Activated CD4-positive, CD25-positive, alpha-beta regulatory T cell treated with anti-CD3 and anti-CD28 coated beads, Interleukin-2, amount 50 U/mL, for 24 hours (primary cell): ENCODE data around the gene QRICH1.

Experiments
- ATAC-seq, 2 donors: fragments of 150-1000 bp; cut with Tn5 transposase; one replicate each; pipeline ENCODE4 v1.10.0; 2021; ENCODE audit warnings: mild to moderate bottlenecking in 1 of 2, moderate library complexity in 1 of 2

Gene QRICH1

DNA sequence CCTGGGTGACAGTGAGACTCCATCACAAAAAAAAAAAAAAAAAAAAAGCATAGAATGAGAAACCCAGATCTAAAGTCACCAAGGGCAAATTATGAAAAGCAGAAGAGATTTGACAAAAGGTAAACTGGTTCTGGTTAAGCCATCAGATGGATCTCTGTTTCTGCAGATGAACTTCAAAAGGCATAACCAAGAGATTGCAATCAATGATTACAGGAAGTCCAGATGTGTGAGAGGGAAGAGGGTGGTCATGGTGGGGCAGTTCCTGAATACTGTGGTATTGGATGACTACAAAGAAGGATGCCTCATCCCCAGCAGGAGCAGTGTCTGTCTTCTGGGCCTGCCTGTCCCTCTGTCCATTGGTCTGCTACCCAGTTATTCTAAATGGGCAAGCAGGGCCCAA, 100.0 kb downstream of the QRICH1 start:
- no peak for ATAC-seq

DNA sequence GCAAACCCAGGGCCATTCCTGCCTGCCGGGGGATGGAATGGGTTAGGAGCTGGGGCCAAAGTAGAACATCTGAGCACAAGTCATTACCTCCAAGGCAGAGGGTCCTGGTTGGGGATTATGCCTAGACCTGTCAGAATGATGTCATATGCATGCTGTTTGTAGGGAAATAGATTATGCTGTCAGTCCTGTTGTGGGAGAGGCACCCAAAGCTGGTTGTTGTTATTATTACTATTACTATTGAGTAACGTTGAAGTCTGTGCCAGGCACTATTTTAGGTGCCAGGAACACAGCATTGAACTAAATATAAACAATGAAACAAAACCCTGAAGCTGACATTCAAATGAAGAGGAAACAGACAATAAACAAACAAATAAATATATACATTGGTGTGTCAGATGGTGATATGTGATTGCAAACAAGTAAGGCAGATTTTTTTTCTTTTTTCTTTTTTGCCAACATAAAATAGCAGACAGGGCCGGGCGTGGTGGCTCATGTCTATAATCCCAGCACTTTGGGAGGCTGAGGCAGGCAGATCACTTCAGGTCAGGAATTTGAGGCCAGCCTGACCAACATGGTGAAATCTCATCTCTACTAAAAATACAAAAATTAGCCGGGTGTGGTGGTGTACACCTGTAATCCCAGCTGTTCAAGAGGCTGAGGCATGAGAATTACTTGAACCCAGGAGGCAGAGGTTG, 101.9 kb downstream of the QRICH1 start:
- ATAC-seq: no peak

DNA sequence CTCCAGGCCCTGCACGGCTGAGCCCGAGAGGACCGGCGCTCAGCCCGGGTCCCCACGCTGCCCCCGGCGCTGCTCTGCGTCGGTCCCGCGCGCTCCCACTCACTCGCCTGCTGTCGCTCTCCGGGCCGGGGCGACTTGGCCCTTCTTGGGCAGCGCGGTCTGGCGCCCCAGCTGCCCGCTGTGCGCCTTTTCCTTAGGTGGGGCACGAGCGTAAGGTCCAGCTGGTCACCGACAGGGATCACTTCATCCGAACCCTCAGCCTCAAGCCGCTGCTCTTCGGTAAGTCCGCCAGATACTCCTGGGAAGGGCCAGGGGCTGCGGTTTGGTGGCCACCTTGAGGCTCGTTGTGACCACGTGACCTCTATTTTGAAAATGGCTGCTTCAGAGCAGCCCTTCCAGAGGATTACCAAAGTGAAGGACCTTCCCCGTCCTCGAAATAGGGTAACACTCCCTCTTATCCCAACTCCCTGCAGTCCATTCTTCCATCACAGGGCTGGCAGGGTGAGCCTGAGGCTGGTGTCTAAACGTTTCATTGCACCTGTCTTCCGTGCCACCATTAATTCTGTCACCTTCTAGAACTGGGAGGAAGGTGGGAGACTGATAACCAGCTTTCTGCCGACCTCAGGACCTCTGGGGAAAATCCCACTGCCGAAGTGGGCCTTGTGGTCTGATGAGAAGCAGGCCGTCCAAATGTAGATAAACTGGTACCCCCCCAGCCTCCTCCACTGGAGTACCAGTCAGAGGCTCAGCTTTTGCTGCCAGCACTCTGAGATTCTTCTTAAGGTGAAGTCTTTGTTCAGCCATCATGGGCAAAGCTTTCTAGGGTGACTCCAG, 103.0 kb downstream of the QRICH1 start:
- peak; percentile 8 to 21 for ATAC-seq

DNA sequence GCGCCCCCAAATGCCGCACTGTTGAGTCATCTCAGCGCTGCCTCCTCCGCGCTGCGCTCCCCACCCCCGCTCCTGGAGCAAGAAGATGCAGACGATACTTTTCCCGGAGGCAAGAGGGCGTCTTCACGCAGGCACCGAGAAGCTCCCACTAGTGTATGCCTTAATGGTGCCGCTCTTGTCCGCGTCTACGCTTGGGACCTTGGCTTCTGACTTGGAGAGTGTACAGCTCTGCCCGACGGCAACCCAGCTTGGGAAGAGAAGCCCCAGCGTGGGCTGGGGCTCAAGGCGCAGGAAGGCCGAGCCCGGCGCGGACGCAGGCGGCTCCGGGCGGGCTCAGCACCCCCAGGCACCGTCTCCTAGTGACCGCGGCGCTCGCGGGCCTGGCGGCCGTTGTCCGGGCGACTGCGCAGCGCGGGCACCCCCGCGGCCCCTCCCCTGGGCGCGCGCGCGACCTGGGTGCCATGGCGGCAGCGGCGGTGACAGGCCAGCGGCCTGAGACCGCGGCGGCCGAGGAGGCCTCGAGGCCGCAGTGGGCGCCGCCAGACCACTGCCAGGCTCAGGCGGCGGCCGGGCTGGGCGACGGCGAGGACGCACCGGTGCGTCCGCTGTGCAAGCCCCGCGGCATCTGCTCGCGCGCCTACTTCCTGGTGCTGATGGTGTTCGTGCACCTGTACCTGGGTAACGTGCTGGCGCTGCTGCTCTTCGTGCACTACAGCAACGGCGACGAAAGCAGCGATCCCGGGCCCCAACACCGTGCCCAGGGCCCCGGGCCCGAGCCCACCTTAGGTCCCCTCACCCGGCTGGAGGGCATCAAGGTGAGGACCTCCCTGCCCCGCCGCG, 103.9 kb downstream of the QRICH1 start, which contains the start of gene P4HTM:
TSS of gene P4HTM (plus strand) at position 446 of the 840 bp plus-strand sequence. CDS start at position 462, 16 bp downstream.
- ATAC-seq: peak; percentile 78 to 80

DNA sequence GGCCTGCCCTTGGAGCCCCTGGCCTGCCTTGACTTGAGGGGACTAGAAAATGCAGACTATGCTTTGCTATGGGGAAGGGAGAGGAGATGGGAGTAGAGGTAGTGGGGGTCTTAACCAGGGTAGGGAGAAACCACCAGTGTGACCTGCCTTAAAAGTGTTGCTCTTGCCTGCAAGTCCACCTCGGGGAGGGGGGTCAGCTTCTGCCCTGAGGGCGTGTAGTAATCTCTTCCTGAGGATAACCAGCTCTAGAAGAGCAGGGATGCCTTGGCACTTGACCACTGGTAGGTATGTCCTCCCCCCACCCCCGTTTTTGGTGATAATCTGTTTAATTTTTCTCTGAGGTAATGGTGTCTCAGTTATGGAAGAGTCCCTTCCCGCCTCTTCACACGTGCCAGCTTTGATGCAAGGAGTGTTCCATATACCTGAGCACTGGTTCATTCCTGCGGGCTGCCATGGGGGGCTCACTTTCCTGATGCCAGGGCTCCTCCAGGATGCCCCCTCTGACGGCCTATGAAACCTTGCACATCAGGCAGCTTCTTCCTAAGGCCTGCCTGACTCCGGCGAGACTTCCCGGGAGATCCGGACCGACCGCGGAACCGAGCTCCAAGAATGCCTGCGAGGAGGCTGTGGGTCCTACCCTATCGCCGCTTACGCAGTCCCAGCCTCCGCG, 104.6 kb downstream of the QRICH1 start:
- ATAC-seq: no peak

DNA sequence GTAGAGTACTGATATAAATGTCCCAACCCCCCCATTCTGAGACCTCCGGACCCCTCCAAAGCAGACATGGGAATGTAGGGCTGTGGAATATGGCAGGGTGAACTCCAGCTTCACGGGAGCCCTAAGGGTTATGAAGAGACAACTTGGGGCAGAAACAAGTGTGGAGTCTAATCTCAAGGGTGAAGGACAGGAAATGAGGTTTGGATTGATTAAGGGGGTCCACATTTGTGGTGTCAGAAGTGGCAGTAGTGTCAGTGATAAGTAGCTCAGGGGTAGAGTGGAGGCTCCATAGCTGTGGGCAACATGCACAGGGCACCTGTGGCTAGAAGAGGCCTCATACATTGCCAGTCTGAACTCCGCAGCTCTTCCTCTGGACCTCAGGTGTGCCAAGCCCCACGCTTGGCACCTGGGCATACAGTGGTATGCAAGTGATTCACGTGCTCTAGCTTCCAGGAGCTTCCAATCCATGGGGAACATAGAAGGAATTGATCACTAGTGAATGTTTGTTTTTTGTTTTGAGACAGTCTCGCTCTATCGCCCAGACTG, 108.0 kb downstream of the QRICH1 start:
- ATAC-seq: no peak

DNA sequence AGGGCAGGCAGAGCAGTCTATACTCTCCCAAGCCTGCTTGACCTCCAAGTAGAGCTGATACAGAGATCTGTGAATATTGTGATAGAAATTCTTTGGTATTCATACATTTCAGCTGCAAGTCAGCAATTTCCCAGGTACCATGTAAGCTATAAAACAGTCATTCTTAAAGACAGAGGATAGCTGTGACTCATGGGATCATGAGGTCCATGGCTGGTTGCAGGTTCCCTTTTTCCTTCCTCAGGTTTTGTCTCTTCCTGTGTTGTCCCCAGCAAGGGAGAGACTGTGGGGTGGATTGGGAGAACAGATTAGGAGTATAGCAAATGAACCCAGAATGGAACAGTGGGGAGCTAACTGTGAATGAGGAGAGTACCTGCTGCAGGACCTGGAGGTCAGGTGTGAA, 109.2 kb downstream of the QRICH1 start:
- no peak for ATAC-seq

DNA sequence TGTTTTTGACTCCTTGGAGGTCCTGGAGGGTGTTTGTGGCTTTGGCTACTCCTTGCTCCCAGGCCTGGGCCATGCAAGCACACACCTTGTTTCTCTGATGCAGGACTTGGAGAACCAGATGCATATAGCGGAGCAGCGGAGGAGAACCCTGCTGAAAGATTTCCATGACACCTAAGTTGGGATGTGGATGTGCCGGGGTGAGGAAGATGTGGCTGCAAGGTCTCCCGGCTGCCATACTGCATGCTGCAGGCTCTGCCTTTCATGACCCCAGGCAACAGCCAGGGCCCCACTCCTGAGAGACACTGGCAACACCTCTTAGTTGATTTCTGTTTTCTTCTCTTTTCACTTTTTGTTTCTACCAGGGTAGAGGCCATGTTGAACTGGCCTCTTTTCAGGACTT, 110.8 kb downstream of the QRICH1 start:
- ATAC-seq: no peak

DNA sequence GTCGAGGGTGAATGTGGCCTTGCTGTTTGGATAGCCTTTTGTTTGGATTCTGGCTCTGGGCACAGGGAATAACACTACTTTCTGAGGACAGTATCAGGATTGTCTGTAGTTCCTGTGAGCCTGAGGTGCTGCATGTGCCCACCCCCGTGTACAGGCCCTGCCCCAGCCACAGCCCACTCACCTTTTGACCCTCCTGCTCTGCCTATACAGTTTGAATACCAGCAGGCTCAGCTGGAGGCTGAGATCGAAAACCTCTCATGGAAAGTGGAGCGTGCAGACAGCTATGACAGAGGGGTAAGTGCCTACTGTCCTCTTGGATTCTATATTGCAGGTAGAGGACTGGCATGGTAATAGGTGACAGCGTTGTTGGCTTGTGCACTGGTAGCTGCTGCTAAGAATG, 111.2 kb downstream of the QRICH1 start:
- no peak for ATAC-seq

DNA sequence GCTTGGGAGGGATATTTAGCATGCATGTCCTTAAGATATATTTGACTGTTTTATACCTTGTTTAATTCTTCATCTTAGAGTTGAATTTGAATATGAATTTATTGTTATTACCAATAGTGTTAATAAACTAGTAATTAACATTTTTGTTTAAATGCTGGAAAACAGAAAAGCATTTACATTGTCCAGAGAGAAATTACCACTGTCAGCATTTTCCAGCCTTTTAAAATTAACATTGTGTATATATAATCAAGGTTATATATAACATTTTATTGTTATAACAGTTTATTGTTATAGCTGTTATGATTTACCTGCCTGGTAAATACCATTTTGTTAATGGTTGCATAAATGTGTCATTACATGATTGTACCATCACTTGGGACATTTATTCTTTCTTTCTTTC, 111.9 kb downstream of the QRICH1 start:
- no peak for ATAC-seq

DNA sequence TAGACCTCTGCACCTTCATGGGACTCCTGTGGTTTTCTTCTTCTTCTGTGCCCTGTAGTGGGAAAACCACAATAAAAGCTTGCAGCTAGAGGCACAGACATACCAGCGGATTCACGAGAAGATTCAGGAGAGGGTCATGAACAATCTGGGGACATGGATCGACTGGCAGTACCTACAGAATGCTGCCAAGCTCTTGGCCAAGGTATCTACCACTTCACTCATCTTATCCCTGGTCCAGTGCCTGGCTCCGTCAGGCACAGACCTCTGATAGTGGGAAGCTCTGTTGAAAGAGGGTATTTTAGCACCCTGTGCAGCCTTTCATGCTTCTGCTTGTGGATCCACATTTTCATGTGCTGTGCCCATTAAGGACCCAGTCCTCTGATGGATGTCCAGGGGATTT, 113.6 kb downstream of the QRICH1 start:
- ATAC-seq: no peak
